GM21576 (cell line): ENCODE measurements around the gene FCN1.

Experiments
- ATAC-seq: cut with Tn5 transposase; IDR thresholded peaks from one replicate; pipeline ENCODE4 v1.9.1; 2021; ENCODE audit warnings: mild to moderate bottlenecking, moderate library complexity; ENCODE audit not compliant: unreplicated experiment

FCN1 gene

GRCh38 chr9:134894136-134894860 lies 23.4 kb downstream of the FCN1 start:
- no peak for ATAC-seq

GRCh38 chr9:134892820-134893420 lies 24.8 kb downstream of the FCN1 start:
- no peak for ATAC-seq

- no peak for ATAC-seq
Observed at GRCh38 chr9:134892221-134892620, 25.5 kb downstream of the FCN1 start.

- no peak for ATAC-seq
Observed at GRCh38 chr9:134891713-134892112, 26.0 kb downstream of the FCN1 start.

GRCh38 chr9:134891053-134891452 lies 26.7 kb downstream of the FCN1 start:
- no peak for ATAC-seq

GRCh38 chr9:134890155-134890495 lies 27.6 kb downstream of the FCN1 start:
- ATAC-seq, result no peak

GRCh38 chr9:134889386-134890154 lies 28.1 kb downstream of the FCN1 start:
- no peak for ATAC-seq

- ATAC-seq, result no peak
Observed at GRCh38 chr9:134888603-134889190, 29.0 kb downstream of the FCN1 start.

GRCh38 chr9:134887686-134888602 lies 29.8 kb downstream of the FCN1 start:
- ATAC-seq, result no peak

- ATAC-seq, result no peak
Observed at GRCh38 chr9:134887219-134887618, 30.5 kb downstream of the FCN1 start.

GRCh38 chr9:134886413-134886913 lies 31.2 kb downstream of the FCN1 start:
- no peak for ATAC-seq

GRCh38 chr9:134885679-134886412 lies 31.9 kb downstream of the FCN1 start:
- ATAC-seq, result no peak

GRCh38 chr9:134885001-134885678 lies 32.6 kb downstream of the FCN1 start:
- ATAC-seq, result no peak

- ATAC-seq, result no peak
Observed at GRCh38 chr9:134884492-134884891, 33.2 kb downstream of the FCN1 start.

GRCh38 chr9:134883040-134883782 lies 34.5 kb downstream of the FCN1 start:
- no peak for ATAC-seq

- no peak for ATAC-seq
Observed at GRCh38 chr9:134882204-134882785, 35.4 kb downstream of the FCN1 start.

GRCh38 chr9:134881313-134881670 lies 36.4 kb downstream of the FCN1 start:
- no peak for ATAC-seq
